ENCODE results near the gene ARHGAP18.
A peak's percentile ranks its signal among the peaks of the same experiment; 100 is the strongest.

Gene ARHGAP18

GRCh38 chr6:129751384-129751783 is 41.4 kb upstream of the ARHGAP18 start:
- TF ChIP-seq CEBPB (IDR thresholded peaks at IDR 0.05) = no peak
- no peak for TF ChIP-seq TCF12 (IDR thresholded peaks at IDR 0.05; ENCODE audit: low read depth)
- TF ChIP-seq REST (IDR thresholded peaks at IDR 0.05; ENCODE audit: low read depth) = no peak
- TF ChIP-seq MAX (IDR thresholded peaks at IDR 0.05) = no peak
- no peak for TF ChIP-seq FOXM1 (IDR thresholded peaks at IDR 0.05; ENCODE audit: borderline replicate concordance, low read depth)
- TF ChIP-seq NFIC (IDR thresholded peaks at IDR 0.05) = no peak
- no peak for TF ChIP-seq EP300 (IDR thresholded peaks at IDR 0.05; ENCODE audit: borderline replicate concordance)
- TF ChIP-seq EGR1 (IDR thresholded peaks at IDR 0.05) = no peak
- TF ChIP-seq YY1 (IDR thresholded peaks at IDR 0.05; ENCODE audit: low read depth) = no peak
- TF ChIP-seq ZBTB7A (IDR thresholded peaks at IDR 0.05; ENCODE audit: low read depth) = no peak
- TF ChIP-seq TEAD4 (IDR thresholded peaks at IDR 0.05) = no peak
- no peak for TF ChIP-seq TAF1 (IDR thresholded peaks at IDR 0.05; ENCODE audit: low read depth)
- TF ChIP-seq CREB1 (IDR thresholded peaks at IDR 0.05; ENCODE audit: low read depth) = no peak
- no peak for TF ChIP-seq USF1 (IDR thresholded peaks at IDR 0.05)
- no peak for TF ChIP-seq RAD21 (IDR thresholded peaks at IDR 0.05; ENCODE audit: low read depth)

- no peak for TF ChIP-seq TAF1 (IDR thresholded peaks at IDR 0.05; ENCODE audit: low read depth)
- TF ChIP-seq CREB1 (IDR thresholded peaks at IDR 0.05; ENCODE audit: low read depth) = no peak
- TF ChIP-seq EP300 (IDR thresholded peaks at IDR 0.05; ENCODE audit: borderline replicate concordance) = no peak
- TF ChIP-seq RAD21 (IDR thresholded peaks at IDR 0.05; ENCODE audit: low read depth) = no peak
- TF ChIP-seq TCF12 (IDR thresholded peaks at IDR 0.05; ENCODE audit: low read depth) = no peak
- no peak for TF ChIP-seq FOXM1 (IDR thresholded peaks at IDR 0.05; ENCODE audit: borderline replicate concordance, low read depth)
- TF ChIP-seq YY1 (IDR thresholded peaks at IDR 0.05; ENCODE audit: low read depth) = no peak
- TF ChIP-seq REST (IDR thresholded peaks at IDR 0.05; ENCODE audit: low read depth) = no peak
- no peak for TF ChIP-seq ZBTB7A (IDR thresholded peaks at IDR 0.05; ENCODE audit: low read depth)
- no peak for TF ChIP-seq NFIC (IDR thresholded peaks at IDR 0.05)
- no peak for TF ChIP-seq MAX (IDR thresholded peaks at IDR 0.05)
- no peak for TF ChIP-seq TEAD4 (IDR thresholded peaks at IDR 0.05)
- TF ChIP-seq CEBPB (IDR thresholded peaks at IDR 0.05) = no peak
- no peak for TF ChIP-seq USF1 (IDR thresholded peaks at IDR 0.05)
- no peak for TF ChIP-seq EGR1 (IDR thresholded peaks at IDR 0.05)
Measured at GRCh38 chr6:129750360-129750759, 40.4 kb upstream of the ARHGAP18 start.

GRCh38 chr6:129749749-129750120 is 39.8 kb upstream of the ARHGAP18 start:
- TF ChIP-seq NFIC (IDR thresholded peaks at IDR 0.05) = peak; percentile 48; the same call in 1 of the 2 replicates
- TF ChIP-seq TEAD4 (IDR thresholded peaks at IDR 0.05) = no peak

GRCh38 chr6:129748901-129749748 is 39.1 kb upstream of the ARHGAP18 start:
- TF ChIP-seq CEBPB (IDR thresholded peaks at IDR 0.05) (no peak), CREB1 (IDR thresholded peaks at IDR 0.05; ENCODE audit: low read depth) (no peak), ZBTB7A (IDR thresholded peaks at IDR 0.05; ENCODE audit: low read depth) (no peak), FOXM1 (IDR thresholded peaks at IDR 0.05; ENCODE audit: borderline replicate concordance, low read depth) (no peak), NFIC (IDR thresholded peaks at IDR 0.05) (no peak), EGR1 (IDR thresholded peaks at IDR 0.05) (no peak), YY1 (IDR thresholded peaks at IDR 0.05; ENCODE audit: low read depth) (no peak), TAF1 (IDR thresholded peaks at IDR 0.05; ENCODE audit: low read depth) (no peak), EP300 (IDR thresholded peaks at IDR 0.05; ENCODE audit: borderline replicate concordance) (no peak), MAX (IDR thresholded peaks at IDR 0.05) (no peak), REST (IDR thresholded peaks at IDR 0.05; ENCODE audit: low read depth) (no peak), RAD21 (IDR thresholded peaks at IDR 0.05; ENCODE audit: low read depth) (no peak), TCF12 (IDR thresholded peaks at IDR 0.05; ENCODE audit: low read depth) (no peak), TEAD4 (IDR thresholded peaks at IDR 0.05) (no peak), USF1 (IDR thresholded peaks at IDR 0.05) (no peak)
